COLO668 (cell line): Measurements from ENCODE around the gene GNA12.
"Not testable (repeated sequence)": the region's sequence is repeated elsewhere in the genome, so short reads cannot be mapped to it uniquely, and the experiment has no call there.

Experiments
- DNase-seq: peaks from one replicate; lab custom pipeline; 2025; ENCODE audit not compliant: unreplicated experiment; lab: John Stamatoyannopoulos, UW

The GNA12 gene

DNA sequence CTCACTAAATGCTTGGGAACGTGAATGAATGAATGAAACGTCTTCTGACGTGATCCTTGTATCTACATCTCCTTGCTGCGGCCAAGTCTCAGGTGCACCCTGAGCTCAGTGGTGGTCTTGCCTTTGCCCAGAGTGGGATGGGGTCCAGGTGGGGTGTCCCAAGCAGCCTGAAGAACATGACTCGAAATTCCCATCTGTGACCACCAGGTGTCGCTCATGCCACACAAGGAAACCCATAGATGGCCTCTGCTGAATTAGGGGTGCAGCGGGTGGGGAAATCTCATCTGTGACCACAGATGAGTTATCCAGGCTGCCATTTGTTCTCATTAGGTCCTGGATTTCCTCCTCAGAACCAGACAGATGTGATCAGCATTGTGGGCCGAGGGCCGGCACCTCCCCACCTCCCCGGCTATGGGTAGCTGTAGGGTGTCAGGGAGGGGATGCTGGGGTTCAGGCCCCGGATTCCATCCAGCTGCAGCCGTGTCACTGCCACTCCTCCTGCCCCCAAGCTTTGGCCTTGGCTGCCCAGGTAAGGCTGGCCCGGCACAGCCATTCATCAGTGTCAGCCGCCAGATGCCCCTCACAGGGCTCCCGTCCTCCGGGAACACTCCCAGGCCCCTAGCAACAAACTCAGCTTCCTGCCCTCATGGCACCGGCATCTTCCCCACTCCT, 21.0 kb upstream of the GNA12 start:
- DNase-seq, result peak; percentile 78

DNA sequence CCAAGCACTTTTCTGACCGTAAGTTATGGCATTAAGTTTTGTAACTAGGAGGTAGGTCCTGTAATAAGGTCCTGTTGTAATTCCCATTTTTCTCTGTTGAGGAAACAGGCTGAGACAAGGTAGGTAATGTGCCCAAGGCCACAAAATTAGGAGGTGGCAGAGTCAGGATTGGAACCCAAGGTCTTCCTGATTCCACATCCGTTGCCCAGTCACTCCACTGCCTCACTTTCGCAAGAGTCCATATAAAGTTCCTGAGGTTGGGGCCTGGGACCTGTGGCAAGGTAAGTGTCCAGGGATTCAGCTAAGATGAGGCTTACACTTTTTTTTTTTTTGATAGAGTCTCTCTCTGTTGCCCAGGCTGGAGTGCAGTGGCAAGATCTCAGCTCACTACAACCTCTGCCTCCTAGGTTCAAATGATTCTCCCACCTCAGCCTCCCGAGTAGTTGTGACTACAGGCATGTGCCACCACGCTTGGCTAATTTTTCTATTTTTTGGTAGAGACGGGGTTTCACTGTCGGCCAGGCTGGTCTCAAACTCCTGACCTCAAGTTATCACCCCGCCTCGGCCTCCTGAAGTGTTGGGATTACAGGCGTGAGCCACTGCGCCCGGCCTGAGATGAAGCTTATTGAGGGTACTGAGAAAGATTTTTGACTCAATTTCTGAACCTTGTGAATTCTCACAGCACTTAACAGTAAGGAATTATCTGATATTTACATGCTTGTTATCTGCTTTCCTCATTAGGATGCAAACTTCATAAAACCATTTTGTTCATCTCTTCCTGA, 20.3 kb upstream of the GNA12 start:
- no peak for DNase-seq

DNA sequence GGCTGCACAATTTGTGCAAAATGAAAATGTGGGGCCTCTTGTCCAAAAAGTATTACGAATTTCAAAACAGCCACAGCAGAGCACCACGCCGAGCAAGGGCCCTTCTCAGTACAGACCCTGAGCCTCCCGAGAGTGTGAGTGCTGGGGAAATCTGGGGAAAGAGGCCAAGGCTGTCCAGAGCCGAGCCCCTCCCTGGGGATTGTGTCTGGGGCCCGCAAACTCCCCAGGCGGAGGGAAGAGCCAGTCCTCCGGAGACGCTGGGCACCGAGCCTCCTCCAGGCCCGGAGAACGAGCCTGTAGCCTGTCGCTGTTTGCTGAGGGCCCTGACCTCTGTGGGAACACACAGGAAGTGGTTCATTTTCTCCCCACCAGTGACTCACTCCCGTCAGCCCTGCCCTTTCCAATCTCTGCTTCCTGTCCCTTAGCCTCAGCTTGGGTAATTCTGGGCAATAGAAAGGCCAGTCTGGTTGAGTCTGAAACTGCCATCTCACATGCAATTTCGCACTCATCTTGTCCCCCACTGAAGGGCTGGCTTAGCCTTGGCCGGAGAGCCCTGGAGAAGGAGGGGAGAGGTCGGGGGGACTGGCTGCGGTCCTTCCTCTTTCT, 19.5 kb upstream of the GNA12 start:
- DNase-seq, result peak; percentile 69

DNA sequence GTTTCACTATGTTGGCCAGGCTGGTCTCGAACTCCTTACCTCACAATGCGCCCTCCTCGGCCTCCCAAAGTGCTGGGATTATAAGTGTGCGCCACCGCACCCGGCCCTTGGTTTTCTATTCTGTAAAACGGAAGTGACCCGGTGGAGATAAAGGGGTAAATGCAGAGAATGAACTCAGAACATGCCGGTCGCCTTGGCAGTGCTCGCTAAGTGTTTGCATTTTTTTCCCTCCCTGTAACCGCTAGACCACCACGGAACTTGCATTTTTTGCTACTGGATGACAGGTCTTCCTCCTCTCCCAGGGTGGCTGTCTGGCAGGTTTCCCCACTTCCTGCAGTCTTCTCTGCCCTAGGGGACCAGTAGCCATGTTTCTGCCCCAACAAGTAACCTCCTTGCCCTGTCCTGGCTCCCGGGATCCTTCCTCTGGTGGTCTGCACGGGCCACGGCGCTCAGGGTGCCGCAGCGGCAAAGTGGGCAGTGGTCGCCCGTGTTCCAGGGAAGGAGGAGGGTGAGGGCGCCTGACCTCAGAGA, 18.8 kb upstream of the GNA12 start:
- no peak for DNase-seq

DNA sequence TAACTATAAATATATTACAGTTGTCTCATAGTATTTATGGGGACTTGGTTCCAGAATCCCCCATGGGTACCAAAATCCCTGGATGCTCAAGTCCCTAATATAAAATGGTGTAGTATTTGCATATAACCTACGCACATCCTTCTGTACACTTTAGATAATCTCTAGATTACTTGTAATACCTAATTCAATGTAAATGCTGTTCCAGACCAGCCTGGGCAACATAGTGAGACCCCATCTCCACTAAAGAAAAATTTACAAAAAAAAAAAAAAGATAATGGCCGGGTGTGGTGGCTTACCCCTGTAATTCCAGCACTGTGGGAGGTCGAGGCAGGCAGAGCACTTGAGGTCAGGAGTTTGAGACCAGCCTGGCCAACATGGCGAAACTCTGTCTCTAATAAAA, 17.4 kb upstream of the GNA12 start:
- DNase-seq, result no peak

DNA sequence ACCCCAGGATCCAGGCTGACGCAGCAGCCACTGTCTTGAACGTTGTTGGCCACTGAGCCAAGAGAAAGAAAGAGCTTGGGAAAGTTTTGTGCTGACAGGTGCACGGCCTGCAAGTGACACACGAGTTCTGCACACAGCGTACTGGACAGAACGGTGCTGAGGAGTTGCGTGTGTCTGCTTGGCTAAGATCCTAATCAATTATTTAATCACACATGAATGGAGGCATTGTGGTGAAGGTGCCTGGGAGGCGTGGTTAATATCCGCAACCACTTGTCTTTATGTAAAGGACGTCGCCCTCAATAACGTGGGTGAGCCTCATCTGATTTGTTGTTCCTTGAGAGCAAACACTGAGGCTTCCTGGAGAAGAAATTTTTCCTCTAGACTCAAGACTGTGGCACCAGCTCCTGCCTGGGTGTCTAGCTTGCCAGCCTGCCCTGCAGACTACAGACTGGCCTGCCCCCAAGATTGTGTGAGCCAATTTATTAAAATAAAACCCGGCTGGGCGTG, 16.6 kb upstream of the GNA12 start:
- no peak for DNase-seq

DNA sequence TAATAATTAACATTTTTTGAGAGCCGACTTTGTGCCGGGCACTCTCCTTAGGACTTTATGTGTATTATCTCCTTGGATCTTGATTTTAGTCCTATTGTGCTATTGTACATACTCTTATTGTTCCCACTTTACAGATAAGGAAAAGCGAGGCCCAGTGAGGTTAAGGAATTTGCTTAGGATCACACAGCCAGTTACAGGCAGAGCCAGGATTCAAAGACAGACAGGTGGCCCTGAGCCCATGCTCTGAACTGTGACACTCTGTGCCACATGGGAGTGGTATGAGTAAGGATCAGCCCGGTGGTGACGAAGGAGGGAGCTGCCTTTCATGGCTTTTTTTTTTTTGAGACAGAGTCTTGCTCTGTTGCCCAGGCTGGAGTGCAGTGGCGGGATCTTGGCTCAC, 15.8 kb upstream of the GNA12 start:
- no peak for DNase-seq

DNA sequence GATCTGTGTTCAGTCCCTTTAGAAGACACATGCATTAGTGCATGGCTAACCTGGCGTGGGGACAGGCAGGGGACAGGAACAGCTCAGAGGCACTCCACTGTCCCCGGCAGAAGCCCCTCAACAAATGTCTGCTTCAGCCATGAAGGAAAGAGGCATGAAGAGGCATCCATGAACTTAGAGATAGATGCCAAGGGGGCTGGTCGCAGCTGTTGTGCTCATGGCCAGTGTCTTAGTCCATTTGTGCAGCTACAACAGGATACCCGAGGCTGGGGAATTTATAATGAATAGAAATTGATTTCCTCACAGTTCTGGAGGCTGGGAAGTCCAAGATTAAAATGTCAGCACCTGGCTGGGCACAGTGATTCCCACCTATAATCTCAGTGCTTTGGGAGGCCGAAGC, 14.5 kb upstream of the GNA12 start:
- DNase-seq, result no peak

DNA sequence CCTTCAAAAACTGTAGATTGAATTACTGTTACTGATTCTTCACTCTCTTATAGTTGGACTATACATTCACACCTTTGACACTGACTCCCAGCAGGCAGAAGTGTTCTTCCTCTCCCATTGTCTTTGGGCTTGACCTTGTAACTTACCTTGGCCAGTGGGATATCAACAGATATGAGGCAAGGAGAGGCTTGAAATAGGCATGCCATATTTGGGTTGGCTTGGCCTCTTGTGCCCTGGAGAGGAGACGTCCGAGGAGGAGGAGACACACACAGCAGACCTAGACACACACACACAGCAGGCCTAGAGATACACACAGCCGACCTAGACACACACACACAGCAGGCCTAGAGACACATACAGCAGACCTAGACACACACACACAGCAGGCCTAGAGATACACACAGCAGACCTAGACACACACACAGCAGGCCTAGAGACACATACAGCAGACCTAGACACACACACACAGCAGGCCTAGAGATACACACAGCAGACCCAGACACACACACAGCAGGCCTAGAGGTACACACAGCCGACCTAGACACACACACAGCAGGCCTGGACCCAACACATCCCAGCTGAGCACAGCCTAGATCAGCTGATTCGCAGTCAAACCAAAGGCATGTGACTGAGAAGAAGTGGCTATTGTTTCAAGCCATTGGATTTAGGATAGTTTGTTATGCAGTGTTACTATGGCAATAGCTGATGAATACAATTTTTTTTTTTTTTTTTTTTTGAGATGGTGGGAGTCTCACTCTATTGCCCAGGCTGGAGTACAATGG, 12.5 kb upstream of the GNA12 start:
- no peak for DNase-seq

DNA sequence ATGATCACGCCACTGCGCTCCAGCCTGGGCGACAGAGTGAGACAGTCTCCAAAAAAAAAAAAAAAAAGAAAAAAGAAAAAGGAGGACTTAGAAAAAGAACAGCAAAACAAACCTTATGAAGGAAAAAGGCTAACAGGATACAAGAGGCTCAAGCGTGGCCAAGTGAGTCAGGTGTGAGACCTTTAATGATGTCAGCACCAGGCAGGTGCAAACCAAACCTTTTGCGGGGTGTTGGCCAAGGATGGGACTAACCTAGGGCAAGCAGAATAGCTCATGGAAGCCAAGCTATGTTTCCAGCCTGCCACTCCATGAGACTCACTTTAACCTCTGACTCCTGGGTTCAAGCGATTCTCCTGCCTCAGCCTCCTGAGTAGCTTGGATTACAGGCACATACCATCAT, 11.3 kb upstream of the GNA12 start:
- peak; percentile 25 for DNase-seq

DNA sequence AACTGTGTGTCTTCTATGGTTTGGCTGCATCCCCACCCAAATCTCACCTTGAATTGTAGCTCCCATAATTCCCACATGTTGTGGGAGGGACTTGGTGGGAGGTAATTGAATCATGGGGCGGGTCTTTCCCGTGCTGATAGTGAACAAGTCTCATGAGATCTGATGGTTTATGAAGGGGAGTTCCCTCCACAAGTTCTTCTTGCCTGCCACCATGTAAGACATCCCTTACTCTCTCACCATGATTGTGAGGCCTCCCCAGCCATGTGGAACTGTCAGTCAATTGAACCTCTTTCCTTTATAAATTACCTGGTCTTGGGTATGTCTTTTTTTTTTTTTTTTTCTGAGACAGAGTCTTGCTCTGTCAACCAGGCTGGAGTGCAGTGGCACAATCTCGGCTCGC, 9.4 kb upstream of the GNA12 start:
- not testable (repeated sequence) for DNase-seq

DNA sequence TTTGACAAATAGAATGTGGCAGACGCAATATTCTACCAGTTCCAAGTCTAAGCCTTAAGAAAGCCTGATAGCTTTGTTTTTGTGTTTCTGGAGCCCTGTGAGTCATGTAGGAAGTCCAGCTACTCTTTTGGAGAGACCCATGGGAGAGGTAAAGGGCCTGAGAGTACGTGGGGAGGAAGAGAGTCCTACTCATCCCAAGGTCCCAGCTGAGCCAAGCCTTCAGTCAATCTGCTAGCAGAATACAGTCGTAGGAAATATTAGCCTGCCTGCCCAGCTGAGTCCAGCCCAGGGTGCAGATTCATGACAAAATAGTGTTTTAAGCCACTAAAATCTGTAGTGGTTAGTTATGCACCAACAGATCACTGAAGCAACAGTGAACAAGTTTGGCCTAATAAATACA, 9.0 kb upstream of the GNA12 start:
- no peak for DNase-seq

DNA sequence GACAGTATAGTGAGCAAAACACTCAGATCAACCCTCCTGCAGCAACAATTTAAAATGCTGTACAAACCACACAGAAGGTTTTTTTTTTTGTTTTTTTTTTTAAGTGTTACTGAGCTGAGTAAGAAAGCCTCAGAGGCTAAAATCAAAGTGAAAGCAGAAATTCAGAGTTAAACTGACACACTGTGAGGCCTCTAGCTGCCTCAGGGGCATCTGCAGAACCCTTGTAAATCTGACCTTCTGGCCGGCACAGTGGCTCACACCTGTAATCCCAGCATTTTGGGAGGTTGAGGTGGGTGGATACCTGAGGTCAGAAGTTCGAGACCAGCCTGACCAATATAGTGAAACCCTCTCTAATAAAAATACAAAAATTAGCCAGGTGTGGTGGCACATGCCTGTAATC, 7.4 kb upstream of the GNA12 start:
- DNase-seq, result no peak

DNA sequence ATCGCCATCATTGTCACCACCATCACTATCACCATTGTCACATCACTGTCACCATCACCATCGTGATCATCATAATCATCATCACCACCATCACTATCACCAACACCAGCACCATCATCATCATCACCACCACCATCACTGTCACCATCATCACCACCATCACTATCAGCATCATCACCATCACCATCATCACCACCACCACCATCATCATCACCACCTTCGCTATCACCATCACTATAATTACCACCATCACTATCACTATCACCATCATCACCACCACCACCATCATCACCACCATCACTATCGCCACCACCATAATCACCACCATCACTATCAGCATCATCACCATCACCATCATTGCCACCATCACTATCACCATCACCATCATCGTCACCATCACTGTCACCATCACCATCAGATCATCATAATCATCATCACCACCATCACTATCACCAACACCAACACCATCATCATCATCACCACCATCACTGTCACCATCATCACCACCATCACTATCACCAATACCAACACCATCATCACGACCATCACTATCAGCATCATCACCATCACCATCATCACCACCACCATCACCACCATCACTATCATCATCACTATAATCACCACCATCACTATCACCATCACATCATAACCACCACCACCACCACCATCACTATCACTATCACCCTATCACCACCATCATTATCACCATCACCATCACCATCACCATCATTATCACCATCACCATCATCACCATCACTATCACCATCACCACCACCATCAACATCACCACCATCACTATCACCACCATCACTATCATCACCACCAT, 6.0 kb upstream of the GNA12 start:
- no peak for DNase-seq

DNA sequence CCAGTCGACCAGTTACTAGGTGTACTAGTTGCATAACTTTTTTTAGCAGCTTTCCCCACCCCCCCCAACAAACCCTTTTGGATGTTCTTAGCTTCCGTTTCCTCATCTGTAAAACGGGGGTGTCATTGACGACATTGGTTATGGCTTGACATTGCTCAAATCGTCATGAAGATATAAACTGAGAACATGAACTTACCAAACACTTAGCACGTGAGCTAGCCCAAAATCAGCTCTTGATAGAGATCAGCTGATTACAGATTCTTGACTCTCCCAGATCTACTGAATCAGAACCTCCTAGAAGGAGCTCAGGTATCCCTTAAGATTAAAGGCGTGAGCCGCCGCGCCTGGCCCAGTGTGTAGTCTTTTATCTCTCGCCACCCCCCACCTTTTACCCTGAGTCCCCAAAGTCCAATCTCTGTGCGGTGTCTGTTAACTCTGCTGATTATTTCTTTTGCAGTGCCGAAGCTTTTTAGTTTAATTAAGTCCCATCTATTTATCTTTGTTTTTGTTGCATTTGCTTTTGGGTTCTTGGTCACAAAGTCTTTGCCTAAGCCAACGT, 1.0 kb upstream of the GNA12 start:
- DNase-seq, result no peak

DNA sequence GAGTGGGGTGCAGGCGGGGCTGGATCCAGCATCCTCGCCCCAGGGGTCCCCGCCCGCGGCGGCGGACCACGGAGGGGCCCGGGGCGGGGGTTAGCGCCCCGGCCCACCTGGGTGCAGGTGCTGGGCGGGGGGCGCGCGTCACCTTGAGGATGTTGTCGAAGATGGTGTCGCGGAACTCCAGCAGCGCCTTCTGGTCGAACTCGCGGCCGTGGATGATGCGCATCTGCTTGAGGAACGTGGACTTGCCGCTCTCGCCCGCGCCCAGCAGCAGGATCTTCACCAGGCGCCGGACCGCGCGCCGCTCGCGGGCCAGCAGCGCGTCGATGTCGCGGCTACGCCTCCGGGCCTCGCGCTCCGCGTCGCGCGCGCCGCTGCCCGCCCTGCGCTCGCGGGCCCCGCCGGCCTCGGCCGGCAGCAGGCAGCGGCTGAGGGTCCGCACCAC, 376 bp downstream of the GNA12 start:
- peak; percentile 90 for DNase-seq

DNA sequence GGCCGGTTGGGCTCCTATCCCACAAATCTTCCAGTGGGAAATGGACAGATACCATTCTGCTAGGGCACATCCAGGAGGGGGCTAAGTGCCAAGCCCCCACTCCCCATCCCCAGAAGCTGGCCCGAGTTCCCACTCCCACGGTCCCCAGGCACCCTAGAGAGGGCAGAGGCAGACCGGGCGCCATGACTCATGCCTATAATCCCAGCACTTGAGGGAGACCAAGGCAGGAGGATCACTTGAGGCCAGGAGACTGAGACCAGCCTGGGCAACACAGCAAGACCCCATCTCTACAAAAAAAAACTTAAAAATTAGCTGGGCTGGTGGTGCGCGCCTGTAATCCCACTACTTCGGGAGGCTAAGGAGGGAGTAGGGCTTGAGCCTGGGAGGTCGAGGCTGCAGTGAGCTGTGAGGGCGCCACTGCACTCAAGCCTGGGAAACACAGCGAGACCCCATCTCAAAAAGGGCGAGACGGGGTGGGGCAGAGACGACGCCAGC, 870 bp downstream of the GNA12 start:
- DNase-seq, result no peak

DNA sequence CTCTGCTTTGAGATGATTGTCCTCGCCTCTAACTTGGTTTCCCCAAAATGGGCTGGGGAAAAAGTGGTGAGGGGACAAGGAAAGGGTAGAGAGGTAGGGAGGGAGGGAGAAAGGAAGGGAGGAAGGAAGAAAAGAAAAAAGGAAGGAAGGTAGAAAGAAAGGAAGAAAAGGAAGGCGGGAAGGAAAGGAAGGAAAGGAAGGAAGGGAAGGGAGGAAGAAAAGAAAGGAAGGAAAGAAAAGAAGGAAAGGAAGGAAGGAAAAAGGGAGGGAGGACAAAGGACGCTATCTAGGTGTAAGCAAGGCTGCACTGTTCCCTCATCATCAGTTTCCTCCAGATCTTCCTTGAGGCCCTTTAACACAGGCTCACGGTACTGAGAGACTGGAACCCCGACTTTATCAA, 2.2 kb downstream of the GNA12 start:
- DNase-seq, result no peak

DNA sequence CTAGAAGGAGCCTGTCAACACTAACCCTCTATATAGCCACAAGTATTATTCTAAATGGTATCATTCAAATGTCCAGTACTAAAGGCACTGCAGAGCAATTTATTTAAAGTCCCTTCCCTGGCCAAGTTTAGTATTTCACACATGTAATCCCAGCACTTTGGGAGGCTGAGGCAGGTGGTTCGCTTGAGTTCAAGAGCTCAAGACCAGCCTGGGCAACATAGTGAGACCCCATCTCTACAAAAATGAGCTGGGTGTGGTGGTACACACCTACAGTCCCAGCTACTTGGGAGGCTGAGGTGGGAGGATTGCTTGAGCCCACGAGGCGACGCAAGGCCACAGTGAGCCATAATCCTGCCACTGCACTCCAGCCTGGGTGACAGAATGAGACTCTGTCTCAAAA, 3.6 kb downstream of the GNA12 start:
- no peak for DNase-seq
